Sigmoid colon (tissue), 7 donors: ENCODE measurements around the gene FGF14. TPM values are rescaled to one million over a fixed set of nuclear protein-coding genes. Genes with fewer than 3 reads are reported as not detected.

ENCODE experiments used
- DNase-seq: peaks from one replicate; pipeline ENCODE4 v3.0.0-alpha.2; 2019
- H3K27ac ChIP-seq, 4 donors: fragments of 200-600 bp; sonication (generic); one replicate each; pipeline ENCODE4 v1.5.1; 2016 to 2019; ENCODE audit warnings: mild to moderate bottlenecking in 1 of 4
- H3K27me3 ChIP-seq, 3 donors: fragments of 200-600 bp; sonication (generic); one replicate each; pipeline ENCODE4 v1.5.1; 2019; ENCODE audit warnings: mild to moderate bottlenecking in 1 of 3
- H3K36me3 ChIP-seq, 4 donors: fragments of 200-600 bp; sonication (generic); one replicate each; pipeline ENCODE4 v1.5.1; 2016 to 2019
- H3K4me1 ChIP-seq, 4 donors: fragments of 200-600 bp; sonication (generic); one replicate each; pipeline ENCODE4 v1.5.1; 2017 to 2019
- H3K4me3 ChIP-seq, 4 donors: fragments of 200-600 bp; sonication (generic); one replicate each; pipeline ENCODE4 v1.5.1; 2017 to 2019; ENCODE audit warnings: mild to moderate bottlenecking in 2 of 4, moderate library complexity in 1 of 4
- H3K9me3 ChIP-seq, 4 donors: fragments of 200-600 bp in 3 of 4; sonication (generic) in 3 of 4; one replicate each; pipeline versions ENCODE4 v1.5.1 to v1.6.1; 2013 to 2019
- EP300 ChIP-seq, 4 donors: sonication (generic); formaldehyde crosslinking; IDR thresholded peaks; one replicate each; pipeline ENCODE4 v1.6.1; 2017; ENCODE audit warnings: antibody characterized with exemption in 4 of 4
- POLR2A ChIP-seq, 2 donors: fragments of 450-650 bp; IDR thresholded peaks; one replicate each; pipeline ENCODE4 v1.6.1; 2016; ENCODE audit warnings: antibody characterized with exemption in 2 of 2, mild to moderate bottlenecking in 2 of 2, moderate library complexity in 2 of 2
- POLR2AphosphoS5 ChIP-seq, 4 donors: sonication (generic); formaldehyde crosslinking; IDR thresholded peaks; one replicate each; pipeline ENCODE4 v1.6.1; 2017; ENCODE audit warnings: antibody characterized with exemption in 4 of 4
- WGBS, 2 donors: extraction: QIAGEN DNeasy Blood & Tissue Kit; methylation state at CpG; one replicate each; pipeline ENCODE4 v1.1.7; 2013; 5-methylcytosine and 5-hydroxymethylcytosine counted together
- intact Hi-C: fragments of 100-400 bp; cut with DNase I; formaldehyde crosslinking; loops from one replicate; pipeline ENCODE4 v1.15.1; 2023
- polyA plus RNA-seq, 3 donors: library from polyadenylated mRNA; stranded (reverse); fragments of 200-250 nt; gene quantifications; one replicate each; pipeline ENCODE4 v1.2.3, GENCODE V29; 2013
- total RNA-seq, 4 donors: library from RNA; depleted of rRNA; stranded (reverse); fragments of >200 nt; gene quantifications; one replicate each; pipeline ENCODE4 v1.1.0, GENCODE V29; 2016
- TF ChIP-seq, protein P1 (sequence below), 4 experiments: fragments of 450-650 bp in 3 of 4; fragments of 200-600 bp in 1 of 4; IDR thresholded peaks; one replicate each; pipeline ENCODE4 v1.5.1; 2016 to 2019; ENCODE audit warnings: antibody characterized with exemption in 4 of 4, mild to moderate bottlenecking in 3 of 4, moderate library complexity in 2 of 4
- donor health status: healthy with polysubstance abuse.
- donor health status: Bipolar disorder and iron deficiency.
- donor health status: healthy.

The FGF14 gene
- total and polyA plus RNA-seq, 7 donors: under 0.01 to 1.6 (median 1.1) TPM

DNA sequence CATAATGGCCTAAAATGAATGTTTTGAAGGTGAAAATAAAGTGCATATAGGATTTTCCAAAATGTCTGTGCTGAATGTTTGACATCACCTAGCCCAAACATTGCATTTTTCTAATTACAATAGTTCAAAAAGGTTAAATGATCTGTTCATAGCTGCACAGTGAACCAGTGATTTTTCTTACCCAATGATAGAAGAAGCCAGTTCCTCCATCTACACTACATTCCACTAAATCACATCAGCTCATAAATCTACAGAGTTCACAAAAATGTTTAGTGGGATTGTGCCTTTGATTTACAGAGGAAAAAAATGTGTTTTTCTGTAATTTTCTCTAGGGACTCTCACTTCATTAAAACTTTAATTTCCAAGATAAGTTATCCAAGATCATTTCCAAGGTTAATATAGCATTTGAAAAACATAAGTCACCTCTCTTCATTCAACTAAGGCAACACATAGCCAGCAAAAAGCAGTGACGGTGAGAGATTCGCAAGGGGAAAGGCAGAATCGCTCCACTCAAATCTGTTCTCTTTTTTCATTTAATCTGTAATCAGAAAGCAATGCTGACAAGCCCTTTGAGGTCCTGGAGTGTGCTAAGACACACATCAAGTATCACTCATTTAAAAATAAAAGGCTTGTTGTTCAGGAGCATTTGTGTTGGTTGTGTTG, 194.0 kb downstream of the FGF14 start:
- Histone ChIP-seq H3K9me3 (no peaks in the 10 kb centered on the region), H3K4me1 (no peaks in the 10 kb centered on the region), H3K27ac (no peak overlapping the region), H3K36me3 (no peaks in the 10 kb centered on the region), H3K27me3 (no peaks in the 10 kb centered on the region), H3K4me3 (no peak overlapping the region)
- WGBS, 2 donors: 89 to 90% methylated on average over 3 of the region's 3 CpGs
- no peak for DNase-seq
- intact Hi-C loops: no loop called here
- TF ChIP-seq, protein P1, sequence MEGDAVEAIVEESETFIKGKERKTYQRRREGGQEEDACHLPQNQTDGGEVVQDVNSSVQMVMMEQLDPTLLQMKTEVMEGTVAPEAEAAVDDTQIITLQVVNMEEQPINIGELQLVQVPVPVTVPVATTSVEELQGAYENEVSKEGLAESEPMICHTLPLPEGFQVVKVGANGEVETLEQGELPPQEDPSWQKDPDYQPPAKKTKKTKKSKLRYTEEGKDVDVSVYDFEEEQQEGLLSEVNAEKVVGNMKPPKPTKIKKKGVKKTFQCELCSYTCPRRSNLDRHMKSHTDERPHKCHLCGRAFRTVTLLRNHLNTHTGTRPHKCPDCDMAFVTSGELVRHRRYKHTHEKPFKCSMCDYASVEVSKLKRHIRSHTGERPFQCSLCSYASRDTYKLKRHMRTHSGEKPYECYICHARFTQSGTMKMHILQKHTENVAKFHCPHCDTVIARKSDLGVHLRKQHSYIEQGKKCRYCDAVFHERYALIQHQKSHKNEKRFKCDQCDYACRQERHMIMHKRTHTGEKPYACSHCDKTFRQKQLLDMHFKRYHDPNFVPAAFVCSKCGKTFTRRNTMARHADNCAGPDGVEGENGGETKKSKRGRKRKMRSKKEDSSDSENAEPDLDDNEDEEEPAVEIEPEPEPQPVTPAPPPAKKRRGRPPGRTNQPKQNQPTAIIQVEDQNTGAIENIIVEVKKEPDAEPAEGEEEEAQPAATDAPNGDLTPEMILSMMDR (IDR thresholded peaks at IDR 0.05): no peak
- TF ChIP-seq POLR2A (IDR thresholded peaks at IDR 0.05) (no peak), POLR2AphosphoS5 (IDR thresholded peaks at IDR 0.05) (no peak), EP300 (IDR thresholded peaks at IDR 0.05) (no peak)

DNA sequence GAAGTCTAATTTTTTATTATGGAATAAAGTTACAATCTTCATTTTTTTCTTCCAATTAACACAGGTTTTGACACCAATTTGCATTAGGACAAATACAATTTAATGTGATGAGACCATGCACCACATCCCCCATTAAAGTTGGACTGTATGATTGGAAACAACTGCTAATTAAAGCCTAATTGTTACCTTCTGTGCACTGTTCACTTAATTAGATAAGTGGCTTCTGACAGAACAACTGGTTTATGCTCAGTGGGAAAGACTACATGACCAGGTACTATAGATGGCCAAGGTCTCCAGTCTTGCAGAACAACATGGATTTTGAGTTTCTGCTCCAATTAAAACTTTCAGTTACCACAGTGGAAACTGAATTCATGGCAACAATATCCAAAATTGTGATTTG, 198.1 kb downstream of the FGF14 start:
- Histone ChIP-seq H3K4me3 (no peak overlapping the region), H3K4me1 (no peaks in the 10 kb centered on the region), H3K9me3 (no peaks in the 10 kb centered on the region), H3K27me3 (no peaks in the 10 kb centered on the region), H3K36me3 (no peaks in the 10 kb centered on the region), H3K27ac (no peak overlapping the region)
- DNase-seq: no peak
- intact Hi-C loops: no loop called here
- no peak for TF ChIP-seq POLR2AphosphoS5 (IDR thresholded peaks at IDR 0.05)
- TF ChIP-seq, protein P1 (IDR thresholded peaks at IDR 0.05): no peak
- TF ChIP-seq EP300 (IDR thresholded peaks at IDR 0.05): no peak
- TF ChIP-seq POLR2A (IDR thresholded peaks at IDR 0.05): no peak

DNA sequence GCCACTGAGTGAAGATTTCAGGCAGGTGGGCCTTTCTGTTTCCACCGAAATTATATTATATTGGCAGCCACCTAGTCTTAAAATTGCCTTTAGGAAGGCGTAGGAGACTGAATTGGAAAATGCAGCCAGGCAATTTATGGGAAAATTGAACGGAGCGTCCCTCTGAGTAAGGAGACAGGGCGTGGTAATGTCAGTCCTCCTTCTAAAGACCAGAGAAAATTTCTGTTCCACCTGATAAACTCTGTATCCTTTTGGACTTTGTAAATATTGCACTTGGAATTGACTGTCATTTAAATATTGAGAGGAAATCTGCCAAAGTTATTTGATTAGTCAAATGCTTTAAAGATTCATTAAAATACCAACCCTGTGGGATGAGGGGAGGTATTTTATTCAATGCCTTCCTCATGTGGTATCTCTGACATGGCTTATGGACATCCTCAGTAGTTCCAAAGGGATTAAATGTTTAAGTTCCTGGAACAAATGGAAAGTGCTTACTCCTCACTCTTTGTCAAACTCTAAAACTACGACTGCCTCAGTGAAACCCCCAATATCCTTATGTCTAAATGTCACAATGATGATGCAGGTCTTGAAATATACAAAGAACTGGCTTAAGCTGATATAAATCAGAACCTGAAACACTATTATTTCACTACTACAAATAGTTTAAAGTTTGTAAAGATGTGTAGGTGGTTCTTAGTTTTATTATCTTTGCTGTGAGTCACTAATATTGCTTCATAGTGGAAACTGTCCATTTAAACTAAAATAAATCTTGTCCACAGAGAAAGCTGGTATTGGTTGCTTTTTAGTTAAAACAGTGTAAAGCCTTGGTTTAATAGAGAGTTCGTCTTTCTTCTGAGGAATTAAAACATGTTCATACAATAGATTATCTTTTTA, 203.2 kb downstream of the FGF14 start:
- Histone ChIP-seq H3K27ac (no peak overlapping the region), H3K9me3 (no peaks in the 10 kb centered on the region), H3K27me3 (no peaks in the 10 kb centered on the region), H3K36me3 (no peaks in the 10 kb centered on the region), H3K4me3 (no peak overlapping the region), H3K4me1 (no peaks in the 10 kb centered on the region)
- intact Hi-C loops: loop anchor here (10.0 kb wide), 1 partner anchor 256 kb away; no protein-coding TSS in a partner anchor
- DNase-seq: no peak
- no peak for TF ChIP-seq EP300 (IDR thresholded peaks at IDR 0.05)
- TF ChIP-seq, protein P1 (IDR thresholded peaks at IDR 0.05): no peak
- no peak for TF ChIP-seq POLR2A (IDR thresholded peaks at IDR 0.05)
- no peak for TF ChIP-seq POLR2AphosphoS5 (IDR thresholded peaks at IDR 0.05)
- WGBS, 2 donors: 69 to 80% methylated on average over 7 of the region's 7 CpGs

DNA sequence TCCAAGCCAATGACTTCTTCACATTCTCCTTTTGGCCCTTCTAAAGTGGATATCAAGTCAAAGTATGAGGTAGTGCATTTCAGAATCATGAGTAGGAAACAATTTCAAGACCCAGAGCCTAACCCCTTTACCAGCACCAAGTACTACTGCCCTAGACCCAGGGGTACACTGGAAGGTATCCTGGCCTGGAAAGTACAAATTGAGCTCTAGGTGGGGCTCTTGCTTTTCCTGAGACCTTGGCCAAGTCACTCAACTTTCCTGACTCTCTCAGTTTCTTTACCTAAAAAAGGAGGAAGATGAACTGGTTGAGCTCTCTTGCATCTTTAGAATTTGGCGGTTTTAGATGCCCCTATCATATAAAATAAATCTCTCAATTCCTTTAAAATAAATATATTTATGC, 204.7 kb downstream of the FGF14 start:
- Histone ChIP-seq H3K4me3 (no peak overlapping the region), H3K9me3 (no peaks in the 10 kb centered on the region), H3K27me3 (no peaks in the 10 kb centered on the region), H3K4me1 (no peaks in the 10 kb centered on the region), H3K36me3 (no peaks in the 10 kb centered on the region), H3K27ac (no peak overlapping the region)
- DNase-seq: no peak
- intact Hi-C loops: loop anchor here (10.0 kb wide), 1 partner anchor 258 kb away; no protein-coding TSS in a partner anchor
- no peak for TF ChIP-seq POLR2A (IDR thresholded peaks at IDR 0.05)
- TF ChIP-seq POLR2AphosphoS5 (IDR thresholded peaks at IDR 0.05): no peak
- TF ChIP-seq EP300 (IDR thresholded peaks at IDR 0.05): no peak
- TF ChIP-seq, protein P1 (IDR thresholded peaks at IDR 0.05): no peak
- 65 to 73% methylated on average over 1 of the region's 1 CpG for WGBS, 2 donors
